Measurements from ENCODE around the gene SEPHS1. TPM values are rescaled to one million over a fixed set of nuclear protein-coding genes. Genes with fewer than 3 reads are reported as not detected.

SEPHS1 gene
- total and polyA plus RNA-seq, 2 of the 8 experiments (the other 6 are each of a cell fraction or from before 2014, with no cell fraction given), result 270 to 683 TPM

Other genes starting within 250 kb of the SEPHS1 start
- 17.7 and 20.1 TPM in 2 replicates for gene OPTN, start 248.1 kb downstream of the SEPHS1 start, total RNA-seq (2021; fragmentation: NEBNext Ultra II Directional; extraction: Animal tissue kit (Norgen Biotek cat#: 25700))
- gene OPTN, start 248.1 kb downstream of the SEPHS1 start, polyA plus RNA-seq (2011; rRNA removed), result 4.8 and 7.2 TPM in 2 replicates
- gene MCM10, start 186.7 kb downstream of the SEPHS1 start, total RNA-seq (2021; fragmentation: NEBNext Ultra II Directional; extraction: Animal tissue kit (Norgen Biotek cat#: 25700)), result 59.0 and 60.3 TPM in 2 replicates
- 6.8 and 9.8 TPM in 2 replicates for gene MCM10, start 186.7 kb downstream of the SEPHS1 start, polyA plus RNA-seq (2011; rRNA removed)
- 4.1 and 4.6 TPM in 2 replicates for gene UCMA, start 113.9 kb downstream of the SEPHS1 start, total RNA-seq (2021; fragmentation: NEBNext Ultra II Directional; extraction: Animal tissue kit (Norgen Biotek cat#: 25700))
- 1.2 and 1.8 TPM in 2 replicates for gene UCMA, start 113.9 kb downstream of the SEPHS1 start, polyA plus RNA-seq (2011; rRNA removed)
- 22.7 and 23.2 TPM in 2 replicates for gene PHYH, start 48.2 kb downstream of the SEPHS1 start, total RNA-seq (2021; fragmentation: NEBNext Ultra II Directional; extraction: Animal tissue kit (Norgen Biotek cat#: 25700))
- 22.0 and 22.9 TPM in 2 replicates for gene PHYH, start 48.2 kb downstream of the SEPHS1 start, polyA plus RNA-seq (2011; rRNA removed)
- 5.9 and 8.2 TPM in 2 replicates for gene BEND7, start 180.7 kb upstream of the SEPHS1 start, total RNA-seq (2021; fragmentation: NEBNext Ultra II Directional; extraction: Animal tissue kit (Norgen Biotek cat#: 25700))
- 1.8 and 1.9 TPM in 2 replicates for gene BEND7, start 180.7 kb upstream of the SEPHS1 start, polyA plus RNA-seq (2011; rRNA removed)
- gene PRPF18, start 238.7 kb upstream of the SEPHS1 start, total RNA-seq (2021; fragmentation: NEBNext Ultra II Directional; extraction: Animal tissue kit (Norgen Biotek cat#: 25700)), result 12.1 and 12.6 TPM in 2 replicates
- 1.8 and 3.8 TPM in 2 replicates for gene PRPF18, start 238.7 kb upstream of the SEPHS1 start, polyA plus RNA-seq (2011; rRNA removed)

All from H1 (cell line).